GM12878 (cell line): ENCODE data around the gene B4GALT3. TPM values are rescaled to one million over a fixed set of nuclear protein-coding genes. Genes with fewer than 3 reads are reported as not detected.

ENCODE experiments used
- CBX3 ChIP-seq: fragments of 200-600 bp; sonication (generic); IDR thresholded peaks from 2 replicates; pipeline ENCODE4 v1.6.1; 2016; ENCODE audit warnings: low read depth, borderline replicate concordance
- ETV6 ChIP-seq, 2 experiments: fragments of 450-650 bp in 1 of 2; IDR thresholded peaks in 1 of 2; conservative IDR thresholded peaks in 1 of 2; 2 replicates each; pipeline ENCODE4 v1.6.1; 2014; ENCODE audit warnings: antibody characterized with exemption in 1 of 2, borderline replicate concordance in 1 of 2, low read depth in 1 of 2, mild to moderate bottlenecking in 1 of 2, moderate library complexity in 1 of 2
- GABPA ChIP-seq: IDR thresholded peaks from 2 replicates; pipeline ENCODE4 v1.6.1; 2014; ENCODE audit warnings: antibody characterized with exemption, low read depth, mild to moderate bottlenecking, inconsistent platforms
- HCFC1 ChIP-seq: fragments of 150-350 bp; IDR thresholded peaks from 2 replicates; pipeline ENCODE4 v1.6.1; 2014; ENCODE audit warnings: low read length
- MEF2B ChIP-seq: fragments of 450-650 bp; IDR thresholded peaks from 2 replicates; pipeline ENCODE4 v1.6.1; 2018; ENCODE audit warnings: mild to moderate bottlenecking, moderate library complexity; ENCODE audit not compliant: partially characterized antibody, poor library complexity, severe bottlenecking
- MTA3 ChIP-seq: IDR thresholded peaks from 2 replicates; pipeline ENCODE4 v1.6.1; 2012; ENCODE audit warnings: low read length, inconsistent platforms, borderline replicate concordance
- NBN ChIP-seq: fragments of 450-650 bp; IDR thresholded peaks from 2 replicates; pipeline ENCODE4 v1.6.1; 2016
- RAD21 ChIP-seq: IDR thresholded peaks from 2 replicates; pipeline ENCODE4 v1.6.1; 2011; ENCODE audit warnings: mild to moderate bottlenecking, low read depth, low read length, moderate library complexity; ENCODE audit not compliant: insufficient read depth
- SIN3A ChIP-seq: IDR thresholded peaks from 2 replicates; pipeline ENCODE4 v1.6.1; 2012; ENCODE audit warnings: low read depth, low read length, improper control_type of control experiment
- SREBF1 ChIP-seq: IDR thresholded peaks from 2 replicates; pipeline ENCODE4 v1.6.1; 2012; ENCODE audit warnings: mild to moderate bottlenecking, low read length
- TCF3 ChIP-seq: IDR thresholded peaks from 2 replicates; pipeline ENCODE4 v1.6.1; 2012; ENCODE audit warnings: low read depth, mild to moderate bottlenecking, low read length, borderline replicate concordance; ENCODE audit not compliant: insufficient read depth
- YBX1 ChIP-seq: fragments of 450-650 bp; IDR thresholded peaks from 2 replicates; pipeline ENCODE4 v1.6.1; 2016; ENCODE audit warnings: antibody characterized with exemption
- ZBTB4 ChIP-seq: fragments of 450-650 bp; formaldehyde crosslinking; IDR thresholded peaks from 2 replicates; pipeline ENCODE4 v1.4.0; 2022; ENCODE audit warnings: mild to moderate bottlenecking, moderate library complexity
- polyA plus RNA-seq, 11 experiments: library from polyadenylated mRNA; depleted of rRNA in 4 of 11; unstranded in 6 of 11; stranded (reverse) in 5 of 11; fragments of >200 nt; fragmentation: Nextera tagmentation in 4 of 11; fragmentation: Illumina TruSeq in 1 of 11; extraction: Ambion mirVana in 4 of 11; extraction: Trizol in 1 of 11; gene quantifications; 1 replicate in 1 of 11; 2 replicates in 10 of 11; pipeline versions ENCODE4 v1.2.1 to v1.2.3, GENCODE V29; 2011 to 2016; ENCODE audit warnings: inconsistent platforms in 2 of 11, missing spikeins in 2 of 11, low read depth in 1 of 11
- total RNA-seq, 4 experiments: library from RNA; depleted of rRNA in 3 of 4; stranded (reverse); fragments of >200 nt in 3 of 4; fragmentation: Illumina TruSeq in 1 of 4; extraction: Trizol in 1 of 4; gene quantifications; 2 replicates each; pipeline versions ENCODE4 v1.2.1 to v1.2.3, GENCODE V29; 2013 to 2021

Gene B4GALT3
- total and polyA plus RNA-seq, 10 of the 15 experiments (the other 5 are each of a cell fraction or from before 2014, with no cell fraction given), result 27.1 to 58.9 (median 42.6) TPM

GRCh38 chr1:161201836-161202712 lies 24.8 kb upstream of the B4GALT3 start, which contains the start of gene NDUFS2 (continued):
- TF ChIP-seq ETV6 (conservative IDR thresholded peaks at IDR 0.05 in 1 of 2, IDR thresholded peaks at IDR 0.05 in 1 of 2; ENCODE audit: borderline replicate concordance in 1 of 2, low read depth in 1 of 2) (no peak), HCFC1 (peak; percentile 95), SREBF1 (no peak; the same call in 1 of the 2 replicates), ZBTB4 (CRISPR knock-in tag) (no peak), YBX1 (no peak), TCF3 (peak; percentile 78; the same call in 1 of the 2 replicates), GABPA (peak; percentile 94), MEF2B (no peak), NBN (0 out of 2 replicates have a peak, but pooled peaks have one; percentile 63), RAD21 (no peak), CBX3 (no peak), MTA3 (no peak), SIN3A (peak; percentile 79; the same call in 1 of the 2 replicates)
